Hepatocyte (in vitro differentiated cells): ENCODE measurements around the gene DEPDC5. TPM values are rescaled to one million over a fixed set of nuclear protein-coding genes. Genes with fewer than 3 reads are reported as not detected.
A peak's percentile ranks its signal among the peaks of the same experiment; 100 is the strongest.

Source experiments
- DNase-seq: peaks from one replicate; pipeline ENCODE4 v3.0.0-alpha.2; 2016; ENCODE audit warnings: low spot score
- H2AFZ ChIP-seq: fragments of 200-600 bp; sonication (generic); 2 replicates; pipeline ENCODE4 v1.6.0; 2016; ENCODE audit warnings: antibody characterized with exemption, mild to moderate bottlenecking
- H3K27ac ChIP-seq: fragments of 200-600 bp; sonication (generic); 2 replicates; pipeline ENCODE4 v1.5.1; 2016; ENCODE audit warnings: mild to moderate bottlenecking
- H3K27me3 ChIP-seq: fragments of 200-600 bp; sonication (generic); 2 replicates; pipeline ENCODE4 v1.6.1; 2016
- H3K36me3 ChIP-seq: fragments of 200-600 bp; sonication (generic); replicated peaks from 2 replicates; pipeline ENCODE4 v1.5.1; 2016; ENCODE audit warnings: low read depth; ENCODE audit not compliant: insufficient read depth
- H3K4me1 ChIP-seq: fragments of 200-600 bp; sonication (generic); 2 replicates; pipeline ENCODE4 v1.5.1; 2016; ENCODE audit warnings: mild to moderate bottlenecking, moderate library complexity; ENCODE audit not compliant: insufficient read depth
- H3K4me2 ChIP-seq: fragments of 200-600 bp; sonication (generic); 2 replicates; pipeline ENCODE4 v1.6.0; 2016
- H3K4me3 ChIP-seq: fragments of 200-600 bp; sonication (generic); 2 replicates; pipeline ENCODE4 v1.5.1; 2016; ENCODE audit warnings: mild to moderate bottlenecking
- H3K79me2 ChIP-seq: fragments of 200-600 bp; sonication (generic); 2 replicates; pipeline ENCODE4 v1.6.0; 2017; ENCODE audit warnings: mild to moderate bottlenecking
- H3K9me2 ChIP-seq: fragments of 200-600 bp; sonication (generic); replicated peaks from 2 replicates; pipeline ENCODE4 v1.6.0; 2017; ENCODE audit warnings: mild to moderate bottlenecking; ENCODE audit not compliant: insufficient read depth
- H3K9me3 ChIP-seq: fragments of 200-600 bp; sonication (generic); 2 replicates; pipeline ENCODE4 v1.5.1; 2016; ENCODE audit warnings: low read depth, mild to moderate bottlenecking
- H4K20me1 ChIP-seq: fragments of 200-600 bp; sonication (generic); 2 replicates; pipeline ENCODE4 v1.6.0; 2016; ENCODE audit warnings: mild to moderate bottlenecking; ENCODE audit not compliant: insufficient read depth, poor library complexity, severe bottlenecking
- EZH2 ChIP-seq: fragments of 200-600 bp; sonication (generic); IDR thresholded peaks from 2 replicates; pipeline ENCODE4 v1.6.1; 2016; ENCODE audit warnings: antibody characterized with exemption, mild to moderate bottlenecking, borderline replicate concordance
- EZH2phosphoT487 ChIP-seq: fragments of 200-600 bp; sonication (generic); IDR thresholded peaks from one replicate; pipeline ENCODE4 v1.6.1; 2018; ENCODE audit warnings: antibody characterized with exemption, mild to moderate bottlenecking, low read depth, moderate library complexity; ENCODE audit not compliant: unreplicated experiment, severe bottlenecking
- WGBS: methylation state at CpG from one replicate; pipeline ENCODE4 v1.1.6; 2016; ENCODE audit warnings: low lambda C conversion rate; ENCODE audit errors: missing lambda C conversion rate; 5-methylcytosine and 5-hydroxymethylcytosine counted together
- polyA plus RNA-seq: library from polyadenylated mRNA; unstranded; fragments of >200 nt; fragmentation: Nextera tagmentation; extraction: Ambion mirVana; gene quantifications from 2 replicates; pipeline ENCODE4 v1.2.1, GENCODE V29; 2016
- total RNA-seq: library from RNA; depleted of rRNA; stranded (reverse); fragments of >200 nt; gene quantifications from 2 replicates; pipeline ENCODE4 v1.2.3, GENCODE V29; 2014
- TF ChIP-seq, protein P1 (sequence below): fragments of 200-600 bp; sonication (generic); IDR thresholded peaks from 2 replicates; pipeline ENCODE4 v1.5.1; 2016; ENCODE audit warnings: antibody characterized with exemption, mild to moderate bottlenecking; ENCODE audit not compliant: poor library complexity

The DEPDC5 gene
- total and polyA plus RNA-seq, 2 experiments from 2014 or later, result 12.9 to 14.5 TPM

DNA sequence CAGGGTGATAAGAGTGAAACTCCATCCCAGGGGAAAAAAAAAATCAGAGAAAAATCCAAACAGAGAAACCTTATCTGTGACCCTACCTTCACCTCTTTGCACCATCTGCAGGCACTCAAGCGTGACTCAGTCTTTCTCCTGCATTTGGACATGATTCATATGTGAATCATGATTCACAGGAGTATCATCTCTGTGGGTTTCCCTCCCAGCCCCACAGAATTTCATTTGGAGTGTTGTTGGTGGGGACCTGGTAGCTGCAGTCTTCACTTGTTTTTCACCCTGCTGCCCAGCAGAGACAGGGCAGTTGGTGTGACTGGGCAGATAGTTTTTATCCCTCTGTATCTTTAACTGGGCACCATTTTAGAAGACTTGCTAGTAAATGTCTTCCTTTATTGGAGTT lies 75.7 kb downstream of the DEPDC5 start:
- peak; percentile 68 for DNase-seq
- Histone ChIP-seq H3K9me2 (no peaks in the 10 kb centered on the region), H4K20me1 (no peaks in the 10 kb centered on the region), H3K4me1 (no peaks in the 10 kb centered on the region), H3K79me2 (no peaks in the 10 kb centered on the region), H3K36me3 (no peaks in the 10 kb centered on the region), H3K4me3 (no peak overlapping the region), H3K4me2 (no peak overlapping the region), H3K27me3 (no peaks in the 10 kb centered on the region), H2AFZ (no peak overlapping the region), H3K27ac (peak overlapping the region; percentile 77), H3K9me3 (no peaks in the 10 kb centered on the region)
- TF ChIP-seq, protein P1, sequence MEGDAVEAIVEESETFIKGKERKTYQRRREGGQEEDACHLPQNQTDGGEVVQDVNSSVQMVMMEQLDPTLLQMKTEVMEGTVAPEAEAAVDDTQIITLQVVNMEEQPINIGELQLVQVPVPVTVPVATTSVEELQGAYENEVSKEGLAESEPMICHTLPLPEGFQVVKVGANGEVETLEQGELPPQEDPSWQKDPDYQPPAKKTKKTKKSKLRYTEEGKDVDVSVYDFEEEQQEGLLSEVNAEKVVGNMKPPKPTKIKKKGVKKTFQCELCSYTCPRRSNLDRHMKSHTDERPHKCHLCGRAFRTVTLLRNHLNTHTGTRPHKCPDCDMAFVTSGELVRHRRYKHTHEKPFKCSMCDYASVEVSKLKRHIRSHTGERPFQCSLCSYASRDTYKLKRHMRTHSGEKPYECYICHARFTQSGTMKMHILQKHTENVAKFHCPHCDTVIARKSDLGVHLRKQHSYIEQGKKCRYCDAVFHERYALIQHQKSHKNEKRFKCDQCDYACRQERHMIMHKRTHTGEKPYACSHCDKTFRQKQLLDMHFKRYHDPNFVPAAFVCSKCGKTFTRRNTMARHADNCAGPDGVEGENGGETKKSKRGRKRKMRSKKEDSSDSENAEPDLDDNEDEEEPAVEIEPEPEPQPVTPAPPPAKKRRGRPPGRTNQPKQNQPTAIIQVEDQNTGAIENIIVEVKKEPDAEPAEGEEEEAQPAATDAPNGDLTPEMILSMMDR, result no peak
- TF ChIP-seq EZH2 (no peak), EZH2phosphoT487 (no peak)
- WGBS, result 50% methylated on average over 1 of the region's 1 CpG

DNA sequence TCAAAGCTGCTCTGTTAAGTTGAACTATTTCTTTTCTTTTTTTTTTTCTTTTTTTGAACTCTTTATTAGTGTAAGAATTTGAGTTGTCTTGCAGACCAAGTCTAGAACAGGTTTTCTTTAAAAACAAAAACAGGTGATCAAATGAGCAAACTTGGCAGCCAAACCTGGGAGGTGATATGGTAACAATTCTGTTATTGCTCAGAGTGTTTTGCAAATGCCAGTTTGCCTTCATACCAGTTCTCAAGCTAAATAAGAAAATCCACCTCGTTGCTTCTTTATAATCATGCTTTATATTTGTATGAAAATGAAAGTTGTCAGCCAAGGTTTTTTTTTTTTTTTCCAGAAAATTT lies 76.9 kb downstream of the DEPDC5 start:
- no peak for DNase-seq
- Histone ChIP-seq H3K27me3 (no peaks in the 10 kb centered on the region), H3K36me3 (no peaks in the 10 kb centered on the region), H3K4me2 (no peak overlapping the region), H4K20me1 (no peaks in the 10 kb centered on the region), H3K4me3 (no peak overlapping the region), H3K4me1 (no peaks in the 10 kb centered on the region), H3K9me2 (no peaks in the 10 kb centered on the region), H2AFZ (no peak overlapping the region), H3K27ac (no peak overlapping the region), H3K79me2 (no peaks in the 10 kb centered on the region), H3K9me3 (no peaks in the 10 kb centered on the region)
- no peak for TF ChIP-seq EZH2phosphoT487
- TF ChIP-seq, protein P1, result no peak
- TF ChIP-seq EZH2, result no peak
- WGBS, result 86% methylated on average over 1 of the region's 1 CpG

DNA sequence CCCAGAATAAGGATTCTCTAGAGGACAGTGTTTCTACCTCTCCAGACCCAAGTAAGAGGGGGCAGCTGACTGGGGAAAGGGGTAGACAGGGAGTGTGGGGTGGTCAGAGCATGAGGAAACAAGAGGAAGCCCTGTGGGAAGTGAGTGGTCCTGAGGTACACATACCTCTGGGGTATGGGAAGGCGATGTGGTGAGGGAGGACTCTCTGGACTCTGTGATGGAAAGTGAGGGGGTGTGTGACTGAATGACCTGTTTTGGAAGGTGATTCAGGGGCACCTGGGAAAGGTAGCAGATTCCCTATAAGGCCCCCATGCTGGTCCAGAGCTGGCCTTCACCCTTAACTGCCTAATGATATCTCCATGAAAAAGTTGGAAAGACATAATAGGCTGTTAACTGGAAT lies 80.1 kb downstream of the DEPDC5 start:
- no peak for DNase-seq
- Histone ChIP-seq H3K9me3 (no peaks in the 10 kb centered on the region), H2AFZ (no peak overlapping the region), H3K4me2 (no peak overlapping the region), H3K27ac (no peak overlapping the region), H3K4me3 (no peak overlapping the region), H3K9me2 (no peaks in the 10 kb centered on the region), H3K79me2 (no peaks in the 10 kb centered on the region), H3K4me1 (no peaks in the 10 kb centered on the region), H4K20me1 (no peaks in the 10 kb centered on the region), H3K36me3 (no peaks in the 10 kb centered on the region), H3K27me3 (no peaks in the 10 kb centered on the region)
- WGBS, result 88% methylated on average over 1 of the region's 1 CpG
- TF ChIP-seq, protein P1, result no peak
- TF ChIP-seq EZH2phosphoT487, result no peak
- TF ChIP-seq EZH2, result no peak

DNA sequence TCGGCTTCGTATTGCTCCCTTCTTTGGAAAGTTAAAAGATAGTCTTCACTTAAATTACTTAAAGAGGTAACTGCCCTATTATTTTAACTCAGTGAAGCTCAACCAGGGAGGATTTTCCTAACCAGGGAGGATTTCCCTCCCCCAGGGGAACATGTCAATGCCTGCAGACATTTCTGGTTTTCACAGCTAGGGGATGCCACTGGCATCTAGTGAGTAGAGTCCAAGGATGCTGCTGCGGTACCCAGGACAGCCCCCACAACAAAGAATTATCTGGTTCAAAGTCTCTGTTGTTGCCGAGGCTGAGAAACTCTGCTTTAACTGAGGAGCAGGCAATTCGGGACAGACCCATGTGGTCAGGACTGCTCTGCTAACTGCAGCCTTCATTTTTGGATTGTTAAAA lies 82.2 kb downstream of the DEPDC5 start:
- Histone ChIP-seq H4K20me1 (no peaks in the 10 kb centered on the region), H3K36me3 (no peaks in the 10 kb centered on the region), H3K79me2 (no peaks in the 10 kb centered on the region), H3K9me3 (no peaks in the 10 kb centered on the region), H3K4me2 (no peak overlapping the region), H2AFZ (no peak overlapping the region), H3K4me1 (no peaks in the 10 kb centered on the region), H3K27me3 (no peaks in the 10 kb centered on the region), H3K27ac (no peak overlapping the region), H3K9me2 (no peaks in the 10 kb centered on the region), H3K4me3 (no peak overlapping the region)
- DNase-seq, result no peak
- no peak for TF ChIP-seq EZH2
- WGBS, result 92% methylated on average over 5 of the region's 5 CpGs
